ENCODE results near the gene BRINP3.

DNA sequence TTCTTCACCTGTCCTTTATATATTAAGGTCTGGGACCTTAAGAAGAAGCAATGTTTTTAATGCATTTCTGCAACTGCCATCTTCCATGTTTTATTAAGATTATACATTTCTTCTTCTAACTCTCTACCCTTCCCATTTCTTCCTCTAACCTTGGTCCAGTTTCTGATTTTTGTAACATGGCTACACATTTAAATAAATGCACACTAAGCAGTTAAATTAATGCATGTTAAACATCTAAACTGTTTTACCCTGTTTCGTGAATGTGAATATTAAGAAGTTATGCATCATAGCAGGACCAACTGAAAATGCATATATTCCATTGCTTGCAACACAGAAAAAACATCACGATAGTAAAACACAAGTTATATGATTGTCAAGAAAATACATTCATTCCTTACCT lies 3.7 kb downstream of the BRINP3 start:
- TF ChIP-seq CTCF (IDR thresholded peaks at IDR 0.05): no peak
- no peak for TF ChIP-seq POLR2A (IDR thresholded peaks at IDR 0.05)

All from upper lobe of left lung (tissue), 4 donors.